GM12878 (cell line): ENCODE results near the gene SFSWAP.

ENCODE experiments used
- CHD2 ChIP-seq: IDR thresholded peaks from 2 replicates; pipeline ENCODE4 v1.6.1; 2011; ENCODE audit warnings: low read depth, low read length, improper control_type of control experiment, borderline replicate concordance
- EP300 ChIP-seq, 2 experiments: fragments of 150-350 bp in 1 of 2; IDR thresholded peaks; 2 replicates each; pipeline ENCODE4 v1.6.1; 2011 to 2012; ENCODE audit warnings: low read depth in 2 of 2, low read length in 2 of 2, borderline replicate concordance in 1 of 2, improper control_type of control experiment in 1 of 2, inconsistent platforms in 1 of 2; ENCODE audit not compliant: control insufficient read depth in 1 of 2
- REST ChIP-seq: IDR thresholded peaks from 2 replicates; pipeline ENCODE4 v1.6.1; 2012; ENCODE audit warnings: mild to moderate bottlenecking, low read depth, low read length
- ZNF274 ChIP-seq: IDR thresholded peaks from one replicate; pipeline ENCODE4 v1.8.0; 2011; ENCODE audit not compliant: insufficient read length, insufficient read depth

- TF ChIP-seq EP300 (IDR thresholded peaks at IDR 0.05; ENCODE audit: borderline replicate concordance in 1 of 2, control insufficient read depth in 1 of 2, low read depth in 2 of 2, low read length in 2 of 2) (no peak), ZNF274 (no peak), CHD2 (no peak), REST (no peak)
Observed at GRCh38 chr12:131830914-131831571, 120.2 kb downstream of the SFSWAP start.
